ENCODE measurements around the gene MRPL16. TPM values are rescaled to one million over a fixed set of nuclear protein-coding genes. Genes with fewer than 3 reads are reported as not detected.
"Not testable (repeated sequence)": the region's sequence is repeated elsewhere in the genome, so short reads cannot be mapped to it uniquely, and the experiment has no call there.

MRPL16 gene
- total and polyA plus RNA-seq, 2 of the 4 experiments (the other 2 are of a cell fraction) = 43.9 to 71.3 TPM

- no peak for TF ChIP-seq MAZ (IDR thresholded peaks at IDR 0.05; ENCODE audit: borderline replicate concordance, low read depth, low read length)
- no peak for TF ChIP-seq ELK1 (IDR thresholded peaks at IDR 0.05; ENCODE audit: borderline replicate concordance, low read depth, low read length)
- no peak for TF ChIP-seq CHD1 (IDR thresholded peaks at IDR 0.05; ENCODE audit: low read depth, low read length)
- no peak for TF ChIP-seq RCOR1 (IDR thresholded peaks at IDR 0.05; ENCODE audit: insufficient replicate concordance, low read length)
- no peak for TF ChIP-seq MAFK (IDR thresholded peaks at IDR 0.05; ENCODE audit: low read depth, low read length)
- TF ChIP-seq RFX5 (IDR thresholded peaks at IDR 0.05; ENCODE audit: low read depth, low read length) = no peak
- no peak for TF ChIP-seq BHLHE40 (IDR thresholded peaks at IDR 0.05; ENCODE audit: low read depth, low read length)
- WGBS, 2 experiments (ENCODE audit: extremely low coverage in 2 of 2, insufficient read length in 1 of 2) = 17% methylated on average over 1 of the region's 2 CpGs; no CpG with 5 or more reads in 1 of the 2 experiments
- ATAC-seq (ENCODE audit: low read depth) = no peak
Measured at GRCh38 chr11:59854871-59855270, 44.3 kb upstream of the MRPL16 start.

GRCh38 chr11:59851416-59851815, 40.8 kb upstream of the MRPL16 start:
- H3K9me3 ChIP-seq (ENCODE audit: control insufficient read depth, insufficient read depth, low read length); H2BK15ac ChIP-seq (ENCODE audit: low read depth, low read length); H4K8ac ChIP-seq (ENCODE audit: low read depth in 2 of 2, low read length in 2 of 2); H3K79me1 ChIP-seq (ENCODE audit: low read depth in 1 of 2, low read length in 2 of 2); CTCF ChIA-PET; H3K18ac ChIP-seq (ENCODE audit: low read depth, low read length); in situ Hi-C loops (cut with MboI; ENCODE audit: low sequenced_read_pairs); H4K91ac ChIP-seq (ENCODE audit: insufficient read depth, low read depth, low read length); H2AFZ ChIP-seq (replicated peaks; ENCODE audit: low read length, poor library complexity); dilution Hi-C loops (cut with HindIII; ENCODE audit: low sequenced_read_pairs, unreplicated experiment); H2BK20ac ChIP-seq (ENCODE audit: low read depth, low read length); DNase-seq; H2AK9ac ChIP-seq (replicated peaks; ENCODE audit: low read depth, low read length, poor library complexity); H2AK5ac ChIP-seq (ENCODE audit: low read depth, low read length); H3K23ac ChIP-seq (ENCODE audit: low read depth, low read length); ATAC-seq (ENCODE audit: low read depth); H3K4me2 ChIP-seq (ENCODE audit: low read depth, low read length); H4K20me1 ChIP-seq (ENCODE audit: insufficient read depth, low read length); H3K9me1 ChIP-seq (ENCODE audit: insufficient read depth, low read length); H2BK120ac ChIP-seq (ENCODE audit: low read depth, low read length); H3K27me3 ChIP-seq (ENCODE audit: control insufficient read depth, insufficient read depth, low read length); H3K36me3 ChIP-seq (ENCODE audit: control insufficient read depth, insufficient read depth, low read length); BruUV-seq (replicated peaks); H2BK5ac ChIP-seq (ENCODE audit: low read depth, low read length, poor library complexity, severe bottlenecking); H3K56ac ChIP-seq (ENCODE audit: extremely low read depth, insufficient read depth, low read length); H3K27ac ChIP-seq (ENCODE audit: insufficient read depth, low read length); H3K4me1 ChIP-seq (ENCODE audit: control insufficient read depth, insufficient read depth, low read length); H3K4me3 ChIP-seq (ENCODE audit: insufficient read depth, low read depth, low read length); H4K5ac ChIP-seq (ENCODE audit: low read depth, low read length); H3K4ac ChIP-seq (ENCODE audit: low read depth, low read length); H3K14ac ChIP-seq (replicated peaks; ENCODE audit: low read depth, low read length); intact Hi-C loops (cut with micrococcal nuclease); POLR2A ChIA-PET (ENCODE audit: unreplicated experiment); H3K9ac ChIP-seq (ENCODE audit: low read depth, low read length): not testable (repeated sequence)
- no CpG with 5 or more reads among the region's 5 CpGs for WGBS, 2 experiments (ENCODE audit: extremely low coverage in 2 of 2, insufficient read length in 1 of 2)

More at GRCh38 chr11:59854871-59855270, 44.3 kb upstream of the MRPL16 start:
- no peak overlapping the region for H2BK120ac ChIP-seq (ENCODE audit: low read depth, low read length)
- H3K27me3 ChIP-seq (ENCODE audit: control insufficient read depth, insufficient read depth, low read length) = no peaks in the 10 kb centered on the region
- no peak overlapping the region for H3K4me2 ChIP-seq (ENCODE audit: low read depth, low read length)
- H4K8ac ChIP-seq (ENCODE audit: low read depth in 2 of 2, low read length in 2 of 2) = no peak overlapping the region
- intact Hi-C loops (cut with micrococcal nuclease) (no loop called here), in situ Hi-C loops (cut with MboI; ENCODE audit: low sequenced_read_pairs) (no loop called here), dilution Hi-C loops (cut with HindIII; ENCODE audit: low sequenced_read_pairs, unreplicated experiment) (no loop called here)
- no peaks in the 10 kb centered on the region for H4K20me1 ChIP-seq (ENCODE audit: insufficient read depth, low read length)
- H3K9me3 ChIP-seq (ENCODE audit: control insufficient read depth, insufficient read depth, low read length) = no peaks in the 10 kb centered on the region
- no peak overlapping the region for H3K56ac ChIP-seq (ENCODE audit: extremely low read depth, insufficient read depth, low read length)
- H2AFZ ChIP-seq (replicated peaks; ENCODE audit: low read length, poor library complexity) = no peak overlapping the region
- H3K9ac ChIP-seq (ENCODE audit: low read depth, low read length) = no peak overlapping the region
- H3K14ac ChIP-seq (replicated peaks; ENCODE audit: low read depth, low read length) = no peak overlapping the region
- no peak overlapping the region for H3K27ac ChIP-seq (ENCODE audit: insufficient read depth, low read length)
- no peak overlapping the region for H3K23ac ChIP-seq (ENCODE audit: low read depth, low read length)
- no peak overlapping the region for H4K5ac ChIP-seq (ENCODE audit: low read depth, low read length)
- DNase-seq = no peak
- POLR2A ChIA-PET (ENCODE audit: unreplicated experiment) = no interaction called here
- H4K91ac ChIP-seq (ENCODE audit: insufficient read depth, low read depth, low read length) = no peak overlapping the region
- no peak overlapping the region for H2BK20ac ChIP-seq (ENCODE audit: low read depth, low read length)
- H2AK9ac ChIP-seq (replicated peaks; ENCODE audit: low read depth, low read length, poor library complexity) = no peak overlapping the region
- no peak overlapping the region for H2BK15ac ChIP-seq (ENCODE audit: low read depth, low read length)
- no peak overlapping the region for H2AK5ac ChIP-seq (ENCODE audit: low read depth, low read length)
- CTCF ChIA-PET = no interaction called here
- no peaks in the 10 kb centered on the region for H3K36me3 ChIP-seq (ENCODE audit: control insufficient read depth, insufficient read depth, low read length)
- no peak overlapping the region for H2BK5ac ChIP-seq (ENCODE audit: low read depth, low read length, poor library complexity, severe bottlenecking)
- H3K4ac ChIP-seq (ENCODE audit: low read depth, low read length) = no peak overlapping the region
- H3K79me1 ChIP-seq (ENCODE audit: low read depth in 1 of 2, low read length in 2 of 2) = no peaks in the 10 kb centered on the region
- H3K9me1 ChIP-seq (ENCODE audit: insufficient read depth, low read length) = no peaks in the 10 kb centered on the region
- no peak overlapping the region for H3K4me3 ChIP-seq (ENCODE audit: insufficient read depth, low read depth, low read length)
- BruUV-seq (replicated peaks) = no TSS peak
- no peak overlapping the region for H3K18ac ChIP-seq (ENCODE audit: low read depth, low read length)
- H3K4me1 ChIP-seq (ENCODE audit: control insufficient read depth, insufficient read depth, low read length) = no peaks in the 10 kb centered on the region

Measured in IMR-90 (cell line).